EL (cell line): ENCODE measurements around the gene RAB7A.
A peak's percentile ranks its signal among the peaks of the same experiment; 100 is the strongest.

Experiments
- DNase-seq: peaks from one replicate; pipeline ENCODE4 v3.0.0-alpha.2; 2016

The RAB7A gene

GRCh38 chr3:128726023-128727016 is at the start of gene RAB7A:
Gene RAB7A, plus strand, starts transcription at chr3:128726183. Its CDS starts 69,185 bp downstream, at chr3:128795368.
- DNase-seq, result peak; percentile 98

GRCh38 chr3:128679338-128679737 is 46.6 kb upstream of the RAB7A start:
- DNase-seq, result no peak

- peak; percentile 99 for DNase-seq
These were observed 45.2 kb upstream of the RAB7A start for GRCh38 chr3:128680603-128681368.

GRCh38 chr3:128681369-128681829 is 44.6 kb upstream of the RAB7A start:
- DNase-seq, result no peak

GRCh38 chr3:128683957-128684356 is 42.0 kb upstream of the RAB7A start:
- no peak for DNase-seq

GRCh38 chr3:128684986-128685726 is 40.8 kb upstream of the RAB7A start:
- DNase-seq, result no peak

GRCh38 chr3:128686465-128686864 is 39.5 kb upstream of the RAB7A start:
- DNase-seq, result no peak

GRCh38 chr3:128689060-128689459 is 36.9 kb upstream of the RAB7A start:
- no peak for DNase-seq

GRCh38 chr3:128693696-128694095 is 32.3 kb upstream of the RAB7A start:
- no peak for DNase-seq

GRCh38 chr3:128697341-128697740 is 28.6 kb upstream of the RAB7A start:
- no peak for DNase-seq

GRCh38 chr3:128698211-128699047 is 27.6 kb upstream of the RAB7A start:
- DNase-seq, result peak; percentile 39

- DNase-seq, result no peak
These were observed 24.4 kb upstream of the RAB7A start for GRCh38 chr3:128701342-128702212.

- DNase-seq, result no peak
These were observed 23.6 kb upstream of the RAB7A start for GRCh38 chr3:128702391-128702790.

- no peak for DNase-seq
These were observed 22.4 kb upstream of the RAB7A start for GRCh38 chr3:128703561-128703960.

GRCh38 chr3:128706086-128706615 is 19.8 kb upstream of the RAB7A start:
- no peak for DNase-seq

GRCh38 chr3:128707928-128708494 is 18.0 kb upstream of the RAB7A start:
- DNase-seq, result no peak

GRCh38 chr3:128709038-128709437 is 16.9 kb upstream of the RAB7A start:
- no peak for DNase-seq

- DNase-seq, result no peak
These were observed 16.3 kb upstream of the RAB7A start for GRCh38 chr3:128709506-128710210.

- no peak for DNase-seq
These were observed 15.1 kb upstream of the RAB7A start for GRCh38 chr3:128710816-128711433.
